A673 (cell line): ENCODE measurements around the gene ID3.

Source experiments
- CTCF ChIP-seq: fragments of 300-800, 200-600 bp; sonication (generic); conservative IDR thresholded peaks from 2 replicates; pipeline ENCODE4 v1.5.1; 2017; ENCODE audit warnings: low read depth, mild to moderate bottlenecking, antibody characterized with exemption, low read length, moderate library complexity, mixed read lengths
- EZH2 ChIP-seq: fragments of 200-600 bp; sonication (generic); IDR thresholded peaks from 2 replicates; pipeline ENCODE4 v1.6.1; 2017; ENCODE audit warnings: borderline replicate concordance, low read depth, mild to moderate bottlenecking, mixed read lengths, antibody characterized with exemption, low read length; ENCODE audit not compliant: poor library complexity, severe bottlenecking

- TF ChIP-seq CTCF (no peak), EZH2 (no peak)
These were observed 29.6 kb upstream of the ID3 start for GRCh38 chr1:23588749-23589548.
